ENCODE data around the gene ABCB9.
"Not testable (repeated sequence)": the region's sequence is repeated elsewhere in the genome, so short reads cannot be mapped to it uniquely, and the experiment has no call there.

Gene ABCB9

DNA sequence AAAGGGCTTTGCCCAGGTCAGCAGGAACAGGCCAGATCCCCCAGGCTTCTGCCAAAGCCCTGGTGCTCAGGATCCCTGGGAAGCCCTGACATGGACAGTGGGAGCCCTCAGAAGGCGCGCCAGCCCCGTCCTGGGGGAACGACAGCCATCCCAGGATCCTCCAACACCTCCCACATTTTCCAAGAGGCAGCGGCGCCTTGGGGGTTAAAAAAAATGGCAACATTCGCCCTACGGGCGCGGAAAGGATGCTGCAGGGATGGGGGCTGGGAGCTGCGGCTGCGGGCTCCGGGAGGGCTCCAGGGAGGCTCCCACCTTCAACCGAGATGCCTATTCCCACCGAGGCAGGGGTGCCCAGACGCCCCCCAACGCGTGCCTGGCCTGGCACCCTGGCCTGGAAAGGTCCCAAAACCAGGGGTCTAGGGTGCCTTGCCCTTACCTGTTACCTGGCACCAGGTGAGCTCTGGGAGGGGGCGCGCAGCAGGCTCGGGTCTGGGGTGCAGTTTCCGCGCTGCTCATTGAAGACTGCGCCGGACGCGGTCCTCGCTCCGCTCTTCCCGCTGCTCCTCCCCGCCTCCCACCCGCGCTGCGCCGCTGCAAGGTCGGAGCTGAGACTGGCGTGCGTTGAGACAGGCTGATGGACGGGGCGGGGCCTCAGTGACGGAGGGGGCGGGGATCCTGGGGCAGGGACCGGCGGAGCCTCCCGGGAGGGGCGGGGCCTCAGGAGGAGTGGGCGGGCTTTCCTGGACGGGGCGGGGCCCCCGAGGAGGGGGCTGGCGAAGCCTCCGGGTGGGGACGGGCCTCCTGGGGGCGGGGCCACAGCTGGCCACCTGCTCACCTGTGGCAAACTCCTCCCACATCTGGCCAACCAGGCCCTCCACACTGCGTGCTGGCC is at the start of gene ABCB9:
Gene ABCB9, minus strand, starts transcription at position 613 of the 892 bp plus-strand sequence. CDS start 6,228 bp downstream, outside the sequence.
- peak; percentile 79 for DNase-seq

DNA sequence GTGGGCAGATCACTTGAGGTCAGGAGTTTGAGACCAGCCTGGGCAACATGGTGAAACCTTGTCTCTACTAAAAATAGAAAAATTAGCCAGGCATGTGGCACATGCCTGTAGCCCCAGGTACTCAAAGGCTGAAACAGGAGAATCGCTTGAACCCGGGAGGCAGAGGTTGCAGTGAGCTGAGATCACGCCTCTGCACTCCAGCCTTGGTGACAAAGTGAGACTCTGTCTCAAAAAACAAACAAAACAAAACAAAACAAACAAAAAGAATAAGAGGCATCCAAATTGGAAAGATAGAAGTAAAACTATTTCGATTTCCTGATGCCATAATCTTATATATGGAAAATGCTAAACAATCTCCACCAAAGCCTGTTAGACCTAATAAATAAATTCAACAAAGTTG is 48.2 kb upstream of the ABCB9 start:
- not testable (repeated sequence) for DNase-seq

DNA sequence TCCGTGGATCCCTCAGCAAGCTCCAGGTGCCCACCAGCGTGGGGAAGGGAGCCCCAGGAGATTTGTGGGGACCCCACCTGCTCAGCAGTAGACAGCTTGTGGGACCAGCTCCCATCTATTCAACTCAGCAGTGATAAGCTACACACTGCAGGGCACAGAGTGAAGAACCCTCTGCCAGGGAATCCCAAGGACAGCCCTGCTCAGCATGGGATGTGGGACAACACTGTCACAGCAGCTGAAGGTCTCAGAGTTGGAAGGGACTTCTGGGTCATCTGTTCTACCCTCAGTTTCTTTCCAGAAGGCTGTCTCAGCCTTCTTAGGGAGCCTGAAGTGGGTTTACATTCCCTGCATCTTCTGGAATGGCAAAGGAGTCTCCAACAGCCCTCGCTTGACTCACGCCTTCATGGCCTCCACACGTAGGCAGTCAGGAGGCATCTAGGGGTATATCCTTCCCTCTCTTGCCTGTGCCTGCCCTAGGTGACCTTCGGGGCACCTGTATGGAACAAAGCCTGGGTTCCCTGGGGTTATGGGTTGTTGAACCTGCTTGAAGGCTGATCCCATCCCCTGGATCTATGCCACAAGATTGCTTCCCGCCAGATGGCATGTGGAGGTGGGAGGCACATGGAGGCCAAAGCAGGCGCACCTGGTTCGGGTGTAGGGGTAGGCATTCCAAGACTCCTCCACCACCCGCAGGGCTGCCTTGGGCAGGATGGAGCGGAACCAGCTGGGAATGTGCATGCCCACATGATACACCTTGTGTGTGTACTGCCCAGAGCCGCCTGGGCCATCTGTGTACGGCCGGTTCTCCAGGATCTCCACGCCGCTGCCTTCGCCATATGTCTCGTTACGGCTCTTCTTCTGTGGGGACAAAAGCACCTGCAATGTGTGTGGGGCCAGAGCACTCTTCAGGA is 47.2 kb upstream of the ABCB9 start:
- no peak for DNase-seq

DNA sequence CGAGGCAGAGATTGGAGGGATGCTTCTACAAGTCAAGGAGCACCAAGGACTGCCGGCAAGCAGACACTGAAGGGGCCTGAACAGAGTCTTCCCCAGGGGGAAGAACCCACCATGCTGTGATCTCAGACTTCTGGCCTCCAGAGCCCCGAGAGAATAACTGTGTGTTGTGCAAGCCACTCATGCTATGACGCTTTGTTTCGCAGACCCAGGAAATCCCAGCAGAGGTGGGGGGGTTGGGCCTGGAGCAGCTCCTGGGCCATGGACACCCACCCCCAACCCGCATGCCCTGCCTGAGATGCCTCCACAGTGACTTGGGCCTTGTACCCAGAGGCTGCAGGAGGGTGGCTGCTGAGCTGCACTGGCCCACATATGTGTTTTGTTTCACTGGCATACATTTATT is 45.4 kb upstream of the ABCB9 start:
- DNase-seq = no peak

DNA sequence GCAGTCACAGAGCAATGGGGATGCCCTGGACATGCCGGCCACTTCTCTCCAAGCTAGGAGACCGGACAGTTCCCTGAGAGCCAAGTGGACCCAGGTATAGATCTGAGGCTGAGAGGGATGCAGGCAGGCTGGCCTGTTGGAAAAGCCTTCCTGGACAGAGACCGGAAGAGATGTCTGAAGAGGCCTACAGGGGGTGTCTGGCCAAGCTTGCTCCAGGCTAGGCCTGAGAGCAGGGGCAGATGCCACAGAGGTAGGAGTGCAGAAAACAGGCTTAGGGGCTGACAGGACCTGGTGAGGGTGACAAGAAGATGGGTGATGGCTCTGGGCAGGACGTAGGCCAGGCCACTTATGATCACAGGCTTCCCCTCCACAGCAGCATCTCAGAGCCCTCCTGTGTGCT is 44.4 kb upstream of the ABCB9 start:
- DNase-seq = no peak

DNA sequence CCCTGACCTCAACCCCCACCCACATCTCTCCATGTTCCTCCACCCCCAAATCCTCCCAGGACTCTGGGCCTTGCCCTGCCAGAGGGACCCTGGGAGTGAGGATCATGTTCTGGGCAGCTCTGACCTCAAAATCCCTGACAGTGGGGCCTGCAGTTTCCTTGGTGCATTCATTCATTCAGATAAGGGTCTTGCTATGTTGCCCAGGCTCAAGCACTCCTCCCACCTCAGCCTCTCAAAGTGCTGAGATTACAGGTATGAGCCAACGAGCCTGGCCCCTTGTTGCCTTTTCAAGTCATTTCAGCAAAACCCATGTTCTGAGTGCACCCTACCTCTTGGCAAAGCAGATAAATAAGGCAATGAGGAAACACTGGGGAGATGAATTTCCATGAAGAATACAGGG is 43.8 kb upstream of the ABCB9 start:
- DNase-seq = no peak

DNA sequence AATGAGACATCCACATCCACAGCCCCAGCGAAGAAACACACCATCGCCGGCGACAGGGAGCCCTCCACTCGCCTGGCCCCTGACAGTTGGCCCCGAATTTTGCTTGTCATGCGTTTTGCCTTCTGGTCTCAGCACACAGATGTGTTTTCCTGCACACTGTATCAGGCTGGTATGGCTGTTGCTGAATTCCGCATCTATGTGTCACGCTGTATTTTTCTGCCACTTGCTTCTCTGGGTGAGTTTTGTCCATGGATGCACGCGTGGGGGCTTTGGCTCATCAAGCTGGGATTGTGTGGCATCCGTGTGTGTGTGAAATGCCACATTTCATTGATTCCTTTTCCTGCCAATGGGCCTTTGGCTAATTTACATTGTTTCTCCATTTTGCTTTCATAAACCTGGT is 40.7 kb upstream of the ABCB9 start:
- no peak for DNase-seq

DNA sequence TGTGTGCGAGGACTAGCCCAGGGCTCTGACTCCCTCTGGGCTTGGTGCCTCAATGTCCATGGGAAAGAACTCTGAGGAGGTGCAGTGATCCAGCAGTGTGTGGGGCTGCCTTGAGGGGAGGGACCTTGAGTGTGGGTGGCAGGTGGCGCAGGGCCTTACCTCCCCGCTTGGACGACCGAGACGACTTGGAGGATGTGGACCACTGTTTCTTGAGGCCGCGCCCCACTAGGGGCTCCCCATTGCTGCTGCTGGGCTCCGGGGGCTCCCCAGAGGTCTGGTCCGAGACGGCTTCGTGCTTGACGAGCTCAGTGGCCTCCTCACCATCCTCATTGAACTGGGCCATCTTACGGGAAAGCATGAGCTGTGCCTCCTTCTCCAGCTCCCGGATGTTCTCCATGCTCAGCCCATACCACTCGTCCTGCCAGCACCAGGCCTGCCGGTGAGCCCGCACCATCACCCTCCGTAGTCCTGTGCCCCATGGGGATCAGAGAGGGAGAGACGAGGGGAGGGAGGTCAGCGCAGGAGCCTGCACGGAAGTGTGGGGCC is 38.9 kb upstream of the ABCB9 start:
- no peak for DNase-seq

DNA sequence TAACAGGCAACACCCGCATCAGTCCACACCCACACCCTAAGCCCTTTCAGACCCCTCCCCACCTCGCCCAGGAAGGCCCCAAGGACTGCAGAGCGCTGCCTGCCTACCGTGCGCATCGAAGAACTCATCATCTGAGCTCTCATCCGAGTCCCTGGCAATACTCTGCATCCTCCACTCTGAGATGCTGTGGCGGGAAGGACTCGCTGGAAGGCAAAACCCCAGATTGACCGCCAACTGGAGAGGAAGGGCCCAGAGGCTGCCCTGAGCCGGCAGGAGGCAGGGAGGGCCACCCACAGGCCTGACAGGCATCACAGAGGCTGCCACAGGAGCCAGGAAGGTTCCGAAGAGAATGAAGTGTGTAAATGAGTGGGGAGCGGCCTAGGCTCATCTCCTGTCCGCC is 38.0 kb upstream of the ABCB9 start:
- no peak for DNase-seq

DNA sequence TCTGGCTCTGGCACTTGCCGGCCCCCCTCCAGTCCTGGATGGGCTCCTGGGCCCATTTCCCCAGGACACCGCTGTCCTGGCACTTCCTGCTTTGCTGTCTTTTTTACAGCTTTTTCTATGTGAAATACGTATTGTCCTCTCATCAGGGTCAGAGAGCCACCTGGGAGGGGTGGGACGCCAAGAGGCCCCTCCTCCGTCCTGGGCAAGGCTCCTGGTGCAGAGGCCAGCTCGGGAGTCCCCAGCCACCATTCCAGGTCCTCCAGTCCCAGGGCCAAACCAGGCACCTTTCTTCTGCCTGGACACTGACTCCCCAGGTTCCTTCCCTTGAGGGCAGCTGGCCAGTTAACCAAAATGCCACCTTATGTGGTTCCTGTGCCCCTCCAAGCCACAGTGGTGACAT is 37.0 kb upstream of the ABCB9 start:
- no peak for DNase-seq

DNA sequence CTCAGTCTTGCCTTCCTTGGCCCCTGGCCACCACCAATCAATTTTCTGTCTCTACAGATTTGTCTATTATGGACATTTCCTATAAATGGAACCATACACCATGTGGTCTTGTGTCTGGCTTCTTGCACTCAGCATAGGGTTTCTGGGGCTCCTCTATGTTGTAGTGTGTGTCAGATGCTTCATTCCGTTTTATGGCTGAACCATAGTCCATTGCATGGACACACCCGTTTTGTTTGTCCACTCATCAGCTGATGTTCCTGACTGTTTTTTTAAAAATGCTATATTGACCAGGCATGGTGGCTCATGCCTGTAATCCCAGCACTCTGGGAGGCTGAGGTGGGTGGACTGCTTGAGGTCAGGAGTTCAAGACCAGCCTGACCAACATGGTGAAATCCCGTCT is 35.2 kb upstream of the ABCB9 start:
- no peak for DNase-seq

DNA sequence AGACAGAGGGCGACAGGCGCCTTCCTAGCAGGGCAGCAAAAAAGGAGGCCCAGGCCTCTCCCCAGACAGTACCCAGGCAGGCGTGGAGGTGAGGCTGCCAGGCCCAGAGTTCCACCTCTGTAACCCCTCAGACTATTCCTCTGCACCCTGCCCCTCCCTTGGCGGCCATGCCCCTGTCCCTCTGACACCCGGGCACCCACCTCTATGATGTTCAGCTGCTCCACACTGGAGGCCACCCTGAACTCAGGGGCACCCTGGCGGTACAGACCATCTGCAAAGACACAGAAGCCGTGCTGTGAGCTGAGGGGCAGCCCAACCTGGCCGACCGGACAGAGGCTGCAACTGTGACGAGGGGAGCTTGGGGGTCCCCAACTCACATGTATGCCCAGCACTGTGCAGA is 34.3 kb upstream of the ABCB9 start:
- DNase-seq = no peak

DNA sequence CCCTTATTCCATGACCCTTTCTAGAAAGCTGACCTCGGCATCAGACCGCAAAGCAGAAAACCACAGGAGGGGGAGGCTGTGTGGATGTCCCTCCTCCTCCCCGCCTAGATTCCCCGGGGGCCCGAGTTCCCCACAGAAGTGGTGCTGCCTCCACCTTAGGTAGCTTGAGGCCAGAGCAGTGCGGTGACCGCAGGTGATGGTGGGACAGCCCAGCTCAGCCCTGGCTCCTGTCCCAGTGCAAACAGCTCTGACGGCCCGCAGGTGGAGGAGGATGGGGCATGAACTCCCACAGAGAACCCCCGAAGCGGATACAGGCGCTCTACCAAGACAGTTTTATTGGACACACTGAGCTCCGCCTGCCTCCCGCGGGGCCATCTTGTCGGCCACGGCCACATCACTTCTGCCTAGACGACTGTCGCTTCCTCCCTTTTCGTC is 33.7 kb upstream of the ABCB9 start:
- DNase-seq = no peak

DNA sequence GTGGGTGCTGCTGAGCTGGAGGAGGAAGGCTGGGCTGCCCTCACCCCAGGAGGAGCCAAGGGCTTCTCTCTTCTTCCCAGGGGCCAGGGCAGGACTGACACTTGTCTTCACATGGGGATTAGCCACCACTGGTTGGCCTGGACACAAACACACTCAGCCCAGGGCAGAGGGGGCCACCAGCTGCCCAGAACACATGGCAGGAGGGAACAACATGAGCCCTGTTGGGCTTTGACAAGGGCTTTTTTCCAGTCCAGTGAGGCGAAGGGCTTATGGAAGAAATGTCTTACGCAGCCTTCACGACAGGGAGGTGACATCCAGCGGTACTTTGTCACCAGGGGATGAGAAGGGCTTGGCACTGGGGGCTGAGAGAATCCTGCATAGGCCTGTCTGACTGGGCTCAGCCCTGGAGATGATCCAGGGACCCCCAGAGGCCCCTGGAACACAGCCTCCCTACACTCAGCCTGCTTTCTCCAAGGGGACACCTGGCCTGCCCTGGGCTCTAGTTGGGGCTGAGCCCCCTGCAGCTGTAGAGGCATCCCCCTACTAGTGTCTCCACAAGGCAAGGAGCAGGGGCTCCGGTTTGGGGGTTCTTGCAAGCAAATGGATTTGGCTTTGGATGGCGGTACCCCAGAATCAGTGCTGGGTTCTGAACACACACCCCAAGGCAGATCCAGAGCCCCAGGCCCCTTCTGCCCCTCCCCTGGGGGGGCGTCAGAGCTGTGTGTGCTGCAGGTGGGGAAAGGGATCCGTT is 33.1 kb upstream of the ABCB9 start:
- no peak for DNase-seq

DNA sequence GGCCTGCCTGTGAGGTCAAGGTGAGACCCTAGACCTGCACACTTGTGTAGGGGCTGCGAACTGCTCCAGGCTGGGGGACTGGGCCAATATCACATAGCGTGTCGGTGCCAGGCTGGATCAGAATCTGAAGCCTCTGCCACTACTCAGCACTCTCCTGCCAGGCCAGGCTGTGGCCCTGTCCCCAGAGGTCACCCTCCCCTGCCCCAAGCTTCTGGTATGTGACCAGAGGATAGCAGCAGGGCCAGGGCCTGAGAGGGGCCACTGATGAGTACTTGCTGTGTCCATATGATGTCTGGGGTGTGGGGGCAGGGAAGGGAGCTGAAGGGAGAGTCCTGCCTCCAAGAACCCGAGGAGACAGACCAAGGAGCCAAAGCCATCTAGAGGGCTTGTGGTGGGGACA is 32.1 kb upstream of the ABCB9 start:
- no peak for DNase-seq

DNA sequence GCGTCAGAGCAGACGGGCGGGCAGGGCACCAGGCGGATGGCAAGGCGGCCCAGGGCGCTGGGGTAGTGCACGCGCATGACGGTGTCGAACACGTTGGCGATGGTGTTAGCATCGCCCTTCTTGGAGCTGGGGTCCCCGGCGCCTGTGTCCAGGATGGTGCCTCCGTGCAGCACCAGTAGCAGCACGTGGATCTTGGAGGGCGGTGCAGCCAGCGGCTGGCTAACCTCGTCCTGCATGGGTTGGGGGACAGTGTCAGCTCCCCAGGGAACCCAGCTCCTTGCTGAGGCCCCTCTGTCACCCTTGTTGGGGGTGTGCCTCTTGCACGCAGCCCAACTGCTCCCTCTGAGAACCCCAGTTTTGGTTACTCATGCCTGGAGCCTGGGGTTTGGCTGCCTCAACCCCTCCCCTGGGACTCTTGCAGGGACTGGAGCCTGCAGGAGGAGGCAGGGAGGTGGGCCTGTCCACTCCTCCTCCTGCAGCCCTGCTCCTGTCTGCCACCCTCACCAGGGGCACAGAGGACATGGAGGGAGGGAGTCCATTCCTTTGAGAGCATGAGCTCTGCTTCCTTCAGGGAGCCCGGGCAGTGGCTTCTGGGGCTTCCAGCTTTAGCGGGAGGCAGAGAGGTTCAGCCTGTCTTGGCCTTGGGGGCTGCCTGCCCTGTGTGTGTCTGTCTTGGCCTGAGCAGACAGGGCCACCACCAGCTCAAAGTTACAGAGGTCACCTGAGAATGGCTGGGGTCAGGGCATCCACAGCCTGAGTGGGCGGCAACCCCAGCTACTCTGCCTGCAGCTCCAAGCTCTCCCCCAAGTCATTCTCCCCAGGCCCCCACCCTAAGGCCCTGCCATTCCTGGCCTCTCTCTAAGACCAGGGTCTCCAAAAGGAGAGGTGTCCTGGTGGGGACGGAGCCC is 31.3 kb upstream of the ABCB9 start:
- no peak for DNase-seq

DNA sequence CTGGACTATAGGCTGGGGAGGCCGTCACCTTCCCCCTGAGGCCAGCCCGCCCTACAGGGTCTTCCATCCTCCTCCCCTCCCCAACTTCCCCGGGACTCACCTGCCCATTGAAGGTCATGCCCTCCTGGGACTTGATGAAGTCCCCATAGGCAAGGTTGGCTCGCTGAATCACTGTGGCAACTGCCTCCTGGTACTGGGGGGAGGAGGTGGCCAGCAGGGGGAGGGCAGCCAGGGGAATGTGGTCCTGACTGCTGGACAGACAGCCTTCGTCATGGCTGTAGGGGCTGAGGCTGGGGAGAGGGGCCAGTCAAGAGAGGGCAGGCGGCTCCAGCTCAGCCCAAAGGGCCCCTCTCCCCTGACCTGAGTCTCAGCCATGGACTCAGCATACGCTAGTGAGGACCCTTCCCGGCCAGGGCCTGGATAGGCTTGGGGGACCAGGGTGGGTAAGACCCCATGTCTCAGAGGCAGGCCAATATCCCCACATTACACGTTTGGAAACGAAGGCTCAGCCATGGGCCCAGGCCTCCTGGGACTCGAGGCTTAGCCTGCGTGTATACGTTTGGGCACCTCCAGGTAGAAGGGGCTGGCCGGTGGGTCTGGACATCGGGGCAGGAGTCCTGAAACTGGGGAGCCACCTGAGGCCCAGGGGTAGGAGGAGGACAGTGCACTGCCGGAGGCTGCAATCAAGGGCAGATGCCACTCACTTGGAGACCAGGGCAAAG is 30.5 kb upstream of the ABCB9 start:
- DNase-seq = no peak

DNA sequence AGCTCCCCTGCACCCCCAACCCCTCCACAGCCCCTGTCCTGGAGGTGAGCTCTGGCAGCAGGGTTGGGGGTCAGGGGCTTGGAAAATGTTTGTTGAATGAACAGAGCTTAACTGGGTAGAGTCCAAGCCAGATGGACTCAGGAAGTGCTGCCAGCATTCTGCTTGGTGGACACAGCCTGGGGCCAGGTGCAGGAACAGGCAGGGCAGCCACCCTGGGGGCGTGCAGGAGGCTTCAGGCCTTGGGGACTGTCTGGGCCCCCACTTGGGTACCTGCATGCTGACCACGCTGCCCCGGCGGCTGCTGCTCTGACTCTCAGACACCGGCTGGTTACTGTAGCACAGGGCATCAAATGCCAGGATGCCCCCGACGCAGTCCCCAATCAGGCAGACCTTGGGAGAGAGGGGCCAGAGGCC is 29.9 kb upstream of the ABCB9 start:
- no peak for DNase-seq

DNA sequence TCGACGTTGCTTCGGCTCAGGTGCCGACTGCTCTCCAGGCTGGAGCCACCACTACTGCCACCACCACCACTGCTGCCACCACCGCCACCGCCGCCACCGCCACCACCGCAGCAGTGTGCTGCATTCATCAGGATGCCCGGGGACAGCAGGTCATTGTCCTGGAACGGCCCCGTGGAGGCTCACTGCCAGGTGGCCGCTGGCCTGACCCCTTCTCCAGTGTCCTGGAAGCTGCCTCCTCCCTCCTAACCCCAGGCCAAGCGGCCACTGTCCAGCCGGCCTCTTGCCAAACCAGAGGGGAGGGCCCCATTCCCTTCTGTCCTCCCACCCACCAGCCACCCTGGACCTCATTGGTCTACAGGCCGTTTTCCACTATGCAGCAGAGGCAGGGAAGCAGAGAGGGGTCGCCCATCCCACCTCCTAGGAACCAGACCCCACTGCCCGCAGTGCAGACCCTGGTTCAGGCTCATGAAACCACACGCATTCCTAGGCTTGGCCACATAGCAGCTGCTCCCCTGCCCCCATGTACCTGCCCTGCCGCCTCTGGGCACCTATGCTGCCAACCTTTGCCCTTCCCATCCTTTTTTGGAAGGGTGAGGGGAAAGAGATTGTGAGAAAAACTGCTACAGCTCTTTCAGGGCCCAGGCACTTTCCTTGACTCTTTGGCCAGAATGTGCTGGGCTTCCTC is 29.4 kb upstream of the ABCB9 start:
- no peak for DNase-seq

DNA sequence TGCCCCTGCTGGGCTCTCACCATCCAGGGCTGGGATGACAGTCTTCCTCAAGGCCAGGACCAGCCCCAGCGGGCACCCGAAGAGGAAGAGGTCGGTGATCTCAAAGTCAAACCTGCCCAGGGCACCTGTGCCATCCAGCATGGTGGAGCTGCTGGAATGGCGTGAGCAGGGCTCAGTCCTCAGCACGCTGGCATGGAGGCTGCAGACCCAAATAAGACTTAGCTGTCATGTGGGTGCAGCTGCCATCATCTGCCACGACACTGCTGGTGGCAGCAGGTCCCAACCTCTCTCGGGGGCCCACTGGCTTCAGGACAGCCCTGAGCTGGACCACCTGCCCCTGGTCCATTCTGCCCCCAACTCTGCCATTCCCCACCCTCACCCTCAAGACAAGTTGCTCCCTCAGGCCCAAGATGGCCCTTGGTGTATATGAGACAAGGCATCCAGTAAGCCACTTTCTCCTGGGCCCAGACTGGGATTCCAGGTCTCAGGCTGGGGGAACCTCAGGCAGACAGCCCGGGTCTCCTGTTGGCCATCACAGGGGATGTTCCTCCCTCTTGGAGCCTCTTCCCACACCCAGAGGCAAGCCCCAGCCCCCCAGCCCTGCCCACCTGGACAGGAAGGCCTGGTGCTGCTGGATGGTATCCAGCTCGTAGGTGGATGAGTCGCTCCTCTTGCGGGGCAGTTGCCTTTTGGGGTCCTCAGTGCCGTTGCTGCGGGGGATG is 28.7 kb upstream of the ABCB9 start:
- no peak for DNase-seq
